ENCODE data around the gene SLC19A1. TPM values are rescaled to one million over a fixed set of nuclear protein-coding genes. Genes with fewer than 3 reads are reported as not detected.
A peak's percentile ranks its signal among the peaks of the same experiment; 100 is the strongest.

SLC19A1 gene
- total RNA-seq, 1 experiment from 2014 or later = 25.0 TPM

DNA sequence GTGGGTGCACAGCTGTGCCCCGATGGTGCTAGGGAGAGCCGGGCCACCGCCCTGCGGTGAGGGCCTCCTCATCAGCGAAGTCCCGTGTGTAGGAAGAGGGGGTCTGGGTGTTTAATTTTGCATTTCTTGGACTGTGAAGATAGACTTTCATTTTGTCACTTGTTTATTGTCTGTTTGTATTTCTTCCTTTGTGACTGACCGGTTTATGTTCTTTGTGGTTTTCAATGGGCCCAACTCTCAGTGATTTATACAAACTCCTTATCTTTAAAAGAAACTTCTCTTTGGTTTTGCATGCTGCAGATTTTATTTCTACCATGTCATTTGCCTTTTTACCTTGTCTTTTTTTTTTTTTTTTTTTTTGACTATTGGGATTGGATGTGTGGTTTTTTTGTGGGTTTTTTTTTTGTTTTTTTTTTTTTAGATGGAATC lies 72.1 kb downstream of the SLC19A1 start:
- TF ChIP-seq EZH2 (IDR thresholded peaks at IDR 0.05; ENCODE audit: low read depth) = no peak
- TF ChIP-seq, protein P1, sequence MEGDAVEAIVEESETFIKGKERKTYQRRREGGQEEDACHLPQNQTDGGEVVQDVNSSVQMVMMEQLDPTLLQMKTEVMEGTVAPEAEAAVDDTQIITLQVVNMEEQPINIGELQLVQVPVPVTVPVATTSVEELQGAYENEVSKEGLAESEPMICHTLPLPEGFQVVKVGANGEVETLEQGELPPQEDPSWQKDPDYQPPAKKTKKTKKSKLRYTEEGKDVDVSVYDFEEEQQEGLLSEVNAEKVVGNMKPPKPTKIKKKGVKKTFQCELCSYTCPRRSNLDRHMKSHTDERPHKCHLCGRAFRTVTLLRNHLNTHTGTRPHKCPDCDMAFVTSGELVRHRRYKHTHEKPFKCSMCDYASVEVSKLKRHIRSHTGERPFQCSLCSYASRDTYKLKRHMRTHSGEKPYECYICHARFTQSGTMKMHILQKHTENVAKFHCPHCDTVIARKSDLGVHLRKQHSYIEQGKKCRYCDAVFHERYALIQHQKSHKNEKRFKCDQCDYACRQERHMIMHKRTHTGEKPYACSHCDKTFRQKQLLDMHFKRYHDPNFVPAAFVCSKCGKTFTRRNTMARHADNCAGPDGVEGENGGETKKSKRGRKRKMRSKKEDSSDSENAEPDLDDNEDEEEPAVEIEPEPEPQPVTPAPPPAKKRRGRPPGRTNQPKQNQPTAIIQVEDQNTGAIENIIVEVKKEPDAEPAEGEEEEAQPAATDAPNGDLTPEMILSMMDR (conservative IDR thresholded peaks at IDR 0.05) = no peak
- H3K9me2 ChIP-seq (ENCODE audit: insufficient read depth) = no peaks in the 10 kb centered on the region
- H3K4me2 ChIP-seq = no peak overlapping the region
- H3K9me3 ChIP-seq (ENCODE audit: insufficient read depth, low read depth) = no peaks in the 10 kb centered on the region
- POLR2A ChIA-PET (ENCODE audit: unreplicated experiment) = no interaction called here
- peaks cover 18% of the 10 kb centered on the region; the same call in 1 of the 2 replicates for H3F3A ChIP-seq (ENCODE audit: insufficient read depth, low read depth)
- H3K4me3 ChIP-seq = no peak overlapping the region
- no peaks in the 10 kb centered on the region for H3K79me2 ChIP-seq (ENCODE audit: low read depth)
- H3K4me1 ChIP-seq (replicated peaks; ENCODE audit: insufficient read depth) = peaks cover 16% of the 10 kb centered on the region
- H3K36me3 ChIP-seq (ENCODE audit: low read depth) = no peaks in the 10 kb centered on the region
- DNase-seq = no peak
- no peaks in the 10 kb centered on the region for H4K20me1 ChIP-seq (ENCODE audit: insufficient read depth)
- peak overlapping the region; percentile 67; the same call in 1 of the 2 replicates for H3K27ac ChIP-seq
- H2AFZ ChIP-seq = no peak overlapping the region
- CTCF ChIA-PET = no interaction called here
- no peaks in the 10 kb centered on the region for H3K27me3 ChIP-seq (ENCODE audit: insufficient read depth, low read depth)
- BruUV-seq (replicated peaks) = no TSS peak
- intact Hi-C loops (cut with micrococcal nuclease; ENCODE audit: unreplicated experiment) = no loop called here

DNA sequence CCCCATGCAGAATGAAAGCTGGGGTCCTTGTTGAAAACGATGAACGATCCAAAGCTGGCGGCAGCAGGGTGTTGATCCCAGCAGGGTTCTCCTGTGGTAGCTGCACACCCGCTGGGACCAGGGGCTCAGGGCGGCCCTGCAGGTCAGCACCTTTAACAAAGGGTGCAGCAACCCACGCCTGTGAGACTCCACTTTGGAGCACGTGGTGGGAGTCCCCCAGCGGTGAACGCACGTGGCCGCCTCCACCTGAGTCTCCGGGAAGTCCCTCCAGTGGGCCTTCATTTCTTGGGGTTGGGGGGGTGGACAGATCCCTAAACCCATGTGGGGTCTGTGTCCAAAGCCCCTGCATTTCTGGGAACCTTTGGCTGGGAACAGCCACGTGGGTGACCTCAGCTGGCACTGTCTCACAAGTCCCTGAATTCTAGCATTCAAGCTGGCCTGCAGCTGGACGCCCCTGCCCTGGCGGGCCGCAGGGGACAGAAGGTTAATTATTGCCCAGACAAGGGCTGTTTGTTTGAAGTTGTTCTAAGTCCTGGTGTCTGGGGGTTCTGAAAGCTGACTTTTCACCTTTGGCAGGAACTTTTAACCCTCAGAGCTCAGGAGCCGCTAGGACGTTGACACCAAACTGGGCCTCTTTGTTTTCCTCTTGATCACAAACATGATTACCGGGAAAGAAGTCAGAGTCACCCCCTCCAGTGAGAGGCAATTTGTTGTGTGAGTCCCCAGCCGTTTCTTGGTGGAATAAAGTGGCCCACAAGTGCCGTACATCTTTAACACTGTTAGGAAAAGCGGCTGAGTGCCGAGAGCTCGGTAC lies 72.8 kb downstream of the SLC19A1 start:
- Histone ChIP-seq H3K4me1 (replicated peaks; ENCODE audit: insufficient read depth) (peaks cover 16% of the 10 kb centered on the region), H3K27ac (no peak overlapping the region), H4K20me1 (ENCODE audit: insufficient read depth) (no peaks in the 10 kb centered on the region), H3K4me2 (no peak overlapping the region), H3K36me3 (ENCODE audit: low read depth) (no peaks in the 10 kb centered on the region), H3F3A (ENCODE audit: insufficient read depth, low read depth) (peaks cover 18% of the 10 kb centered on the region; the same call in 1 of the 2 replicates), H3K27me3 (ENCODE audit: insufficient read depth, low read depth) (no peaks in the 10 kb centered on the region), H3K9me3 (ENCODE audit: insufficient read depth, low read depth) (no peaks in the 10 kb centered on the region), H2AFZ (no peak overlapping the region), H3K4me3 (no peak overlapping the region), H3K9me2 (ENCODE audit: insufficient read depth) (no peaks in the 10 kb centered on the region), H3K79me2 (ENCODE audit: low read depth) (no peaks in the 10 kb centered on the region)
- no TSS peak for BruUV-seq (replicated peaks)
- intact Hi-C loops (cut with micrococcal nuclease; ENCODE audit: unreplicated experiment) = no loop called here
- TF ChIP-seq, protein P1 (conservative IDR thresholded peaks at IDR 0.05) = no peak
- no peak for TF ChIP-seq EZH2 (IDR thresholded peaks at IDR 0.05; ENCODE audit: low read depth)
- CTCF ChIA-PET = no interaction called here
- DNase-seq = no peak
- POLR2A ChIA-PET (ENCODE audit: unreplicated experiment) = no interaction called here

DNA sequence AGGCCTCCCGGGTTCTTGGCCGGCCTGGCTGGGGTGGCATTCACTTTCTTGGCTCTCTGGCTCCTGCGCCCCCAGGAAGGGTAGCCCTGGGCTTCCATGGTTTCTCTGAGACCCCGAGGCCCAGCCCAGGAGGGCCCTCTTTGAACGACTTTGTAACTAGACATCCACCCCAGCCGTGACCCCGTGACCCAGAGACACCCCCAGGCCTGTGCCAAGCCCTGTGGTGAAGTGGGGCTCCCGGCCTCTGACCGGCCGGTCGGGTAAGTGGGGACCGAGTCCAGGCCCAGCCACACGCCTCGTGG lies 73.3 kb downstream of the SLC19A1 start:
- Histone ChIP-seq H3K9me3 (ENCODE audit: insufficient read depth, low read depth) (no peaks in the 10 kb centered on the region), H3F3A (ENCODE audit: insufficient read depth, low read depth) (peaks cover 18% of the 10 kb centered on the region; the same call in 1 of the 2 replicates), H4K20me1 (ENCODE audit: insufficient read depth) (no peaks in the 10 kb centered on the region), H3K4me3 (no peak overlapping the region), H3K79me2 (ENCODE audit: low read depth) (no peaks in the 10 kb centered on the region), H2AFZ (no peak overlapping the region), H3K36me3 (ENCODE audit: low read depth) (no peaks in the 10 kb centered on the region), H3K9me2 (ENCODE audit: insufficient read depth) (no peaks in the 10 kb centered on the region), H3K27ac (no peak overlapping the region), H3K4me2 (no peak overlapping the region), H3K27me3 (ENCODE audit: insufficient read depth, low read depth) (no peaks in the 10 kb centered on the region), H3K4me1 (replicated peaks; ENCODE audit: insufficient read depth) (peaks cover 16% of the 10 kb centered on the region)
- intact Hi-C loops (cut with micrococcal nuclease; ENCODE audit: unreplicated experiment) = no loop called here
- no peak for TF ChIP-seq EZH2 (IDR thresholded peaks at IDR 0.05; ENCODE audit: low read depth)
- TF ChIP-seq, protein P1 (conservative IDR thresholded peaks at IDR 0.05) = no peak
- POLR2A ChIA-PET (ENCODE audit: unreplicated experiment) = no interaction called here
- CTCF ChIA-PET = no interaction called here
- no peak for DNase-seq
- BruUV-seq (replicated peaks) = no TSS peak

Data from PC-9 (cell line).